Measurements from ENCODE around the gene CES1.

GRCh38 chr16:55832773-55833691, at the start of gene CES1:
- no peak for TF ChIP-seq CTCF (IDR thresholded peaks at IDR 0.05; ENCODE audit: control extremely low read depth in 1 of 3, insufficient read depth in 1 of 3, low read depth in 1 of 3, low read length in 3 of 3)
- TF ChIP-seq TAF1 (IDR thresholded peaks at IDR 0.05; ENCODE audit: low read depth, low read length): no peak
- no peak for TF ChIP-seq TCF12 (IDR thresholded peaks at IDR 0.05; ENCODE audit: low read depth, low read length)
- TF ChIP-seq GABPA (IDR thresholded peaks at IDR 0.05; ENCODE audit: borderline replicate concordance, insufficient read depth, low read length): no peak
- TF ChIP-seq CHD2 (IDR thresholded peaks at IDR 0.05; ENCODE audit: low read length): no peak
- TF ChIP-seq POLR2A (IDR thresholded peaks at IDR 0.05; ENCODE audit: control extremely low read depth in 1 of 2, low read depth in 2 of 2, low read length in 2 of 2): no peak
- no peak for TF ChIP-seq CEBPB (IDR thresholded peaks at IDR 0.05; ENCODE audit: low read depth, low read length)
- no peak for TF ChIP-seq POLR2AphosphoS5 (IDR thresholded peaks at IDR 0.05; ENCODE audit: low read depth, low read length)
- TF ChIP-seq MAX (IDR thresholded peaks at IDR 0.05): no peak
- no peak for TF ChIP-seq ATF2 (IDR thresholded peaks at IDR 0.05; ENCODE audit: low read length)

All from H1 (cell line).